8988T (cell line): ENCODE measurements around the gene STXBP3.
"Not testable (repeated sequence)": the region's sequence is repeated elsewhere in the genome, so short reads cannot be mapped to it uniquely, and the experiment has no call there.

Experiments
- DNase-seq: peaks from one replicate; pipeline ENCODE4 v3.0.0; 2011

The STXBP3 gene, protein sequence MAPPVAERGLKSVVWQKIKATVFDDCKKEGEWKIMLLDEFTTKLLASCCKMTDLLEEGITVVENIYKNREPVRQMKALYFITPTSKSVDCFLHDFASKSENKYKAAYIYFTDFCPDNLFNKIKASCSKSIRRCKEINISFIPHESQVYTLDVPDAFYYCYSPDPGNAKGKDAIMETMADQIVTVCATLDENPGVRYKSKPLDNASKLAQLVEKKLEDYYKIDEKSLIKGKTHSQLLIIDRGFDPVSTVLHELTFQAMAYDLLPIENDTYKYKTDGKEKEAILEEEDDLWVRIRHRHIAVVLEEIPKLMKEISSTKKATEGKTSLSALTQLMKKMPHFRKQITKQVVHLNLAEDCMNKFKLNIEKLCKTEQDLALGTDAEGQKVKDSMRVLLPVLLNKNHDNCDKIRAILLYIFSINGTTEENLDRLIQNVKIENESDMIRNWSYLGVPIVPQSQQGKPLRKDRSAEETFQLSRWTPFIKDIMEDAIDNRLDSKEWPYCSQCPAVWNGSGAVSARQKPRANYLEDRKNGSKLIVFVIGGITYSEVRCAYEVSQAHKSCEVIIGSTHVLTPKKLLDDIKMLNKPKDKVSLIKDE

GRCh38 chr1:108746382-108747170 is at the start of gene STXBP3:
Gene STXBP3, plus strand, starts transcription at chr1:108746674. Its CDS starts 64 bp downstream, at chr1:108746738.
- peak; percentile 59 for DNase-seq

DNA sequence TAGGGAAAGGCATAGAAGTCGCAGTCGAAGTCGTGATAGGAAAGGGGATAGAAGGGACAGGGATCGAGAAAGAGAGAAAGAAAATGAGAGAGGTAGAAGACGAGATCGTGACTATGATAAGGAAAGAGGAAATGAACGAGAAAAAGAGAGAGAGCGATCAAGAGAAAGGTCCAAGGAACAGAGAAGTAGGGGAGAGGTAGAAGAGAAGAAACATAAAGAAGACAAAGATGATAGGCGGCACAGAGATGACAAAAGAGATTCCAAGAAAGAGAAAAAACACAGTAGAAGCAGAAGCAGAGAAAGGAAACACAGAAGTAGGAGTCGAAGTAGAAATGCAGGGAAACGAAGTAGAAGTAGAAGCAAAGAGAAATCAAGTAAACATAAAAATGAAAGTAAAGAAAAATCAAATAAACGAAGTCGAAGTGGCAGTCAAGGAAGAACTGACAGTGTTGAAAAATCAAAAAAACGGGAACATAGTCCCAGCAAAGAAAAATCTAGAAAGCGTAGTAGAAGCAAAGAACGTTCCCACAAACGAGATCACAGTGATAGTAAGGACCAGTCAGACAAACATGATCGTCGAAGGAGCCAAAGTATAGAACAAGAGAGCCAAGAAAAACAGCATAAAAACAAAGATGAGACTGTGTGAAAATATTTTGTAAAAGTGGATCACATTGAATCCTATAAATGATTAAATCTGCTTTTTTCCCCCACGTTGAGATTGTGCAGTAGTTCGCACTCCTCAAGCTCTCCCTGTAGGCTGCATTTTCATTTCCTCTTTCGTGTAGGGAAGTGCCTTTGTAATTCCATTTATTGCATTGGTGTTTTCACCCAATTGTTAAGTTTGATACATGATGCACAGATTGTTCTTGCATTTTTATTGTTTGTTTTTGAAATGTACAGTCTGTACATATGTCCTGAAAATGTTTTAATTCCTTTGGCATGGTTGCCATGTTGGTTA is 46.8 kb upstream of the STXBP3 start:
- DNase-seq = no peak

DNA sequence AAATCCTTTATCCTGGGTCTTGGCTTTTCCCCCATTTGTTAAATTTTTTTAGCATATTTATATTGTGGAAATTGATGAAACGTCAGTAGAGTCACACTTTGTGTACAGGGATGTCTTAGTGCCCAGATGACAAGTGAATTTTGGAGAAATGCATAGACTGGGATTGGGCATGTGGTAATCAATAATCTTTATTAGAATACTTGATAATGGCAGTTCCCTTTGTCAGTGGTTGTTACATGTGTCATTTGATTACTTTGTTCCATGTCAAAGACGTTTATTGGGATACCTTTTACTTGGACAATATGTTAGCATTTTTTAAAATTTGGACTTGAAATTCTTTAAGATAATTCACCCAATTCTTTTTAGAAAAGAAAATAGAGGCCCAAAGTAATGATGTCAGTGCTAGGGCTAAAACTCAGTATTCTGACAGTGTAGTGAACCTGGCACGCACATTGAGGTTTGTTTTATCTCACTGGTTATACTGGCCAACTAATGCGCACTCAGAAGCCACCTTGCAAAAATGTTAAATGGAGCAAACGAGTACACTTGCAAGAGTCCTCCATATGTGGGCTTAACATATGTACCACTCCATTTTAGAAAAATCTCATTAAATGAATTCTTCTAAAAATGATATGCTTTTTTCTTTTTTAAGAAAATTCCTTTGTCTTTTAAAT is 45.2 kb upstream of the STXBP3 start:
- no peak for DNase-seq

GRCh38 chr1:108702109-108702508 is 44.4 kb upstream of the STXBP3 start:
- DNase-seq = not testable (repeated sequence)

- DNase-seq = no peak
Measured at GRCh38 chr1:108703939-108704338, 42.5 kb upstream of the STXBP3 start.

DNA sequence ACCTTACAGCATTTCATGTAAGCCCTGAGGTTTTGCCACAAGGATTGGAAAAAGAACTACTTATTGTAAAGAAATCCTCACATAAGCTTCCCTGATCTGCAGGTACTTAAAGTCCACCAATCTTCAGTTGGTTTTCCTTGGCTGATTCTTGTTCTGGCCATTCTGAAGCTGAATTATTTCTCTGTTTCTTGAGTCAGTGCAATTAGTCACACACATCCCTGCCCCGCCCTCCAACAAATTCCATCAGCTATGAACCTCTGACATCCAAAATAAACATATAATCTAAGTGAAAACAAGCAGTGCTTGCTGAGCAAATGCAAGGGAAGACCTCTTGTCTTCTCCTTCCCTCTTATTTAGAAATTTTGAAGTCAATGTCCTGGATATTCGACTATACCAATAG is 42.0 kb upstream of the STXBP3 start:
- no peak for DNase-seq

- no peak for DNase-seq
Measured at GRCh38 chr1:108706643-108707042, 39.8 kb upstream of the STXBP3 start.

- no peak for DNase-seq
Measured at GRCh38 chr1:108708691-108709660, 37.5 kb upstream of the STXBP3 start.

DNA sequence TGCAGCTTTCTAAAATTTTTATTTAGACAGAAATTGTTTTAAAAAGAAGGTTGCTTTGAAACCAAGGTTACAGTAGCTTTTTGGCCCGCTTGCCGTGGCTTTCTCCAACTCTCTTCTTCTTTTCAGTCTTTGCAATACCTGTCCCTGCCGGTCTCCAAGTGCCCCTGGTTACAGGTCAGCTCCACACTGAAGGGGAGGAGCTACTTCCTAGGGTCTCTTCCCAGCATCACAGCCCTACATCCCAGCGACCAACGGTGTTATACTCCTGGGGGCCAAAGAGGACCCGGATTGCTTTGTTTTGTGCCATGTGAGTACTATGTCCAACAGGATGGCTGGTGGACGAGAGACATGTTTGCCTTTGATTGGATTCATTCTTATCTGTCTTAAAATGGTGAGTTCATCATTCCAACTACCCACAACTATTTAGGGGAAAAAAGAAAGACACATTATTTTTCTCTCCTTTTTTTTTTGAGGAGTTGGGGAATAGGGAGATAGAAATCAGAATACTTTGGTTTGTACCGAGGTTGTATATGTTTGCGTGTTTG is 33.8 kb upstream of the STXBP3 start, which contains the start of gene FNDC7:
Gene FNDC7 (plus strand): TSS at position 303 of the 545 bp plus-strand sequence. CDS start 26 bp downstream, at position 329.
- DNase-seq = no peak

GRCh38 chr1:108715932-108716331 is 30.5 kb upstream of the STXBP3 start:
- no peak for DNase-seq

DNA sequence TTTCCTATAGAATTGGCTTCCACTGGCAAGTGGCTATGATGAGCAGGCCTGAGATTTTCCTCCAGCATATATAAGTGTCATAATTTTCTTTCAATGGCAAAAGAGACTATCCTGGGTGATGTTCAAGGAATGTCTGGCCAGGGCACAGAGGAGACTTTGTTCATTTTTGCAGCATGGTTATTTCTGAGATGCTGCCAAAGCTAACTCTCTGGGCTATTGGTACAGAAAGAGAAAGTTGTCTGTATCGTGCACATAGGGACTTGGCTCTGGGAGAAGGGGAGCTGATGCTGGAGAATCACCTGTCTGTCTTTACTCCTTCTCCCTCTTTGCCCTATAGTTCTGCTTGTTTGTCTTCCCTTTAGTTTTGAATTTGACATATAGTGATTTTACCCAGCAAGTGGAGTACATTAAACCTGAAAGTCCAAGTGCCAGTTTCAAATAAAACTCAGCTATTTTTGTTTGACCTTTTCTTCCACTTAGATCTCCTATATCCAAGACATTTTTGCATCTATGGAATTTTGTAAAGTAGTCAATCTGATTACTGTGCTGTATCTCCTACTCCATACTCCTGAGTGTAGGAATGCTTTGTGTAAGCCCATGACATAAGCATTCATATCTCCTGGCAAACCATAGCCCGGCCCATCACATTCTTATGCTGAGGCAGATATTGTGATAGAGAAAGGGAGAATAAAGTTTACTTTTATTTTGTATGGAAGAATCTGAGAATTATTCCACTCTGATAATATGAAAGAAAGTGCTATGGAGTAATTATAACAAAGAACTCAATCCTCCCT is 29.8 kb upstream of the STXBP3 start:
- DNase-seq = no peak

GRCh38 chr1:108717774-108718316 is 28.6 kb upstream of the STXBP3 start:
- DNase-seq = no peak

- no peak for DNase-seq
Measured at GRCh38 chr1:108718927-108719655, 27.4 kb upstream of the STXBP3 start.

GRCh38 chr1:108719656-108720435 is 26.6 kb upstream of the STXBP3 start:
- DNase-seq = peak; percentile 26

DNA sequence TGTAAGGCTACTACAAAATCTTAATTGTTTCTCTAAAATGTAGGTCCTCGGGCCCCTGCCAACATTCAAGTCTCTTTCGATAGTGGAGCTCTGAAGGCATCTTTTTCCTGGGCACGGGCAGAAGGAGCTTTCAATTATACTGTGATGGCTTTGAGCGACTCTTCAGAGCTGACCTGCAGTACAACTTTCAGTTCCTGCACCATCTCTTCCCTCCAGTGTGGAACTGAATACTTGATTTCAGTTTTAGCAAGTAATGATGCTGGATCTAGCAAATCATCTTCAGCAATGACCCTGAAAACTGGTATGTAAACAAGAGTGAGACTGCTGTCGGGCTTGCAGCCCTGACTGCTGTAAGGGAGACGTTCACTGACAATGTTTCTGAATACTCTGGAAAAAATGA is 24.2 kb upstream of the STXBP3 start:
- DNase-seq = no peak

- no peak for DNase-seq
Measured at GRCh38 chr1:108725906-108726305, 20.6 kb upstream of the STXBP3 start.

DNA sequence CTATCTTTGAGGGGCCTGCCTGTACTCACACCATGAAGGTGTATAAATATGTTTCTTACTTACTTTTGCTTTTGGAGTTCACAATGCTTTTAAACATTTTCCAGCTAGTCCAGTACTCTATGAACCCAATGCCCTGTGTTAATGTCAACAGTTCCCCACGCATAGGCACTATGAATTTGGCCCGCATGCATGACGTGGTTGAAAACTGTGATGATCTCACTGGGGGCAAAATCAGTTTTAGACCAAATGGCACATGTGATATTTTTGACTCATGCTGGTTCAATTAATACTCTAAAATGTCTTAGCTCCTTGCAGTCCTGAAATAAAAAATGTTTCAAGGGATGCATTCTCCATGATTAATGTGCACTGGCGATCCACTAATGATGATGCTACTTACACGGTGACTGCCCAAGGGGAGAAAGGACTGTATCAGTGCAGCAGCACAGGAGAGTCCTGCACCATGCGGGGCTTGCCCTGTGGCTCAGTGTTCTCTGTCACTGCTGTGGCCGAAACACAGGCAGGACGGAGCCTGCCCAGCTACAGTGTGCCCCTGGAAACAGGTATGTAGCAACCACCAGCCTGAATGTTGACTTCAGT is 18.0 kb upstream of the STXBP3 start:
- DNase-seq = no peak
